ENCODE data around the gene FMNL2.

FMNL2 gene

DNA sequence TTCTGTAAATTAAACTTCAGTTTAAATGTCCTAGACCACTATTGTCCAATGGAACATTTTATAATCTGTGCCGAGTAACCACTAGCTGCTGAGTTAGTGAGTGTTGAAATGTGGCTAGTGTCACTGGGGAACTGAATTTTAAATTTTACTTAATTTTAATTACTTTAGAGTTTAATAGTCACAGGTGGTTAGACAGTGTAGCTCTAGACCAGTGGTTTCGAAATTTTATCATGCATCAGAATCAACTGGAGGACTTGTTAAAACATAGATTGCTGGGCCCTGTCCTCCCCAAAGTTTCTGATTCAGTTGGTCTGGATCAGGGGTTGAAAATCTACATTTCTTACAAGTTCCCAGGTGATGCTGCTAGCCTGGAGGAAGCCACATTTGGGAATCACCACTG, 110.4 kb downstream of the FMNL2 start:
- Histone ChIP-seq H4K20me1 (ENCODE audit: insufficient read depth, low read length) (no peaks in the 10 kb centered on the region), H3K4me3 (ENCODE audit: low read length) (no peak overlapping the region), H3K4me2 (ENCODE audit: low read depth, low read length) (no peak overlapping the region), H3K36me3 (replicated peaks; ENCODE audit: insufficient read depth, low read length) (no peaks in the 10 kb centered on the region), H3K9me3 (replicated peaks; ENCODE audit: insufficient read depth, low read length) (no peaks in the 10 kb centered on the region), H3K4me1 (ENCODE audit: low read length) (no peaks in the 10 kb centered on the region), H3K9me2 (replicated peaks; ENCODE audit: insufficient read depth, low read length) (no peaks in the 10 kb centered on the region), H2AFZ (ENCODE audit: low read length) (no peak overlapping the region), H3K9ac (ENCODE audit: low read length) (no peak overlapping the region), H3K79me2 (ENCODE audit: low read length) (no peaks in the 10 kb centered on the region), H3K27me3 (replicated peaks; ENCODE audit: insufficient read depth, low read length) (no peaks in the 10 kb centered on the region), H3F3A (ENCODE audit: insufficient read depth, low read length) (no peaks in the 10 kb centered on the region), H3K27ac (ENCODE audit: low read length) (no peak overlapping the region)
- DNase-seq: no peak
- TF ChIP-seq EZH2phosphoT487 (IDR thresholded peaks at IDR 0.05; ENCODE audit: low read length) (no peak), EZH2 (optimal IDR thresholded peaks at IDR 0.05; ENCODE audit: low read depth, low read length) (no peak)
- TF ChIP-seq, protein P1, sequence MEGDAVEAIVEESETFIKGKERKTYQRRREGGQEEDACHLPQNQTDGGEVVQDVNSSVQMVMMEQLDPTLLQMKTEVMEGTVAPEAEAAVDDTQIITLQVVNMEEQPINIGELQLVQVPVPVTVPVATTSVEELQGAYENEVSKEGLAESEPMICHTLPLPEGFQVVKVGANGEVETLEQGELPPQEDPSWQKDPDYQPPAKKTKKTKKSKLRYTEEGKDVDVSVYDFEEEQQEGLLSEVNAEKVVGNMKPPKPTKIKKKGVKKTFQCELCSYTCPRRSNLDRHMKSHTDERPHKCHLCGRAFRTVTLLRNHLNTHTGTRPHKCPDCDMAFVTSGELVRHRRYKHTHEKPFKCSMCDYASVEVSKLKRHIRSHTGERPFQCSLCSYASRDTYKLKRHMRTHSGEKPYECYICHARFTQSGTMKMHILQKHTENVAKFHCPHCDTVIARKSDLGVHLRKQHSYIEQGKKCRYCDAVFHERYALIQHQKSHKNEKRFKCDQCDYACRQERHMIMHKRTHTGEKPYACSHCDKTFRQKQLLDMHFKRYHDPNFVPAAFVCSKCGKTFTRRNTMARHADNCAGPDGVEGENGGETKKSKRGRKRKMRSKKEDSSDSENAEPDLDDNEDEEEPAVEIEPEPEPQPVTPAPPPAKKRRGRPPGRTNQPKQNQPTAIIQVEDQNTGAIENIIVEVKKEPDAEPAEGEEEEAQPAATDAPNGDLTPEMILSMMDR (IDR thresholded peaks at IDR 0.05; ENCODE audit: low read length): no peak

DNA sequence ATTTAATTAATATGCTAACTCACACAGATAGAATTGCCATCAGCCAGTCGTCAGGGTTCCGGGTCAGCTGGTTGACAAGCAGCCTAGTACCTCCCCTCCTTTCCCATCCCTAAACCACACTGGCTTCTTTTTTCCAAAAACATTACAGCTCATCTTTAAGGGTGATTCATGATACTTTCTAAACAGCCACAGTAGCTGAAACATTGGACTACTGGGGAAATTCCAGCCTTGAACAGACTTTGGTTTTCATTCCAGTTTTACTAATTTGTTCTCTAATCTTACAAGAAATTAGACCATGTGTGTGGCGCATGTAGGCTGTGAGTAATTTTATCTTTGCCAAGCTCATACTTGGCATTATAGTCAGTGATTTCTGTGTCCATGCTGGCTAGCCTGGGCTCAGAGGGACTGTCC, 110.8 kb downstream of the FMNL2 start:
- H3K36me3 ChIP-seq (replicated peaks; ENCODE audit: insufficient read depth, low read length): no peaks in the 10 kb centered on the region
- H3K4me1 ChIP-seq (ENCODE audit: low read length): no peaks in the 10 kb centered on the region
- H3K27me3 ChIP-seq (replicated peaks; ENCODE audit: insufficient read depth, low read length): no peaks in the 10 kb centered on the region
- no peak overlapping the region for H3K9ac ChIP-seq (ENCODE audit: low read length)
- H3K4me3 ChIP-seq (ENCODE audit: low read length): no peak overlapping the region
- H3K9me2 ChIP-seq (replicated peaks; ENCODE audit: insufficient read depth, low read length): no peaks in the 10 kb centered on the region
- no peaks in the 10 kb centered on the region for H3K79me2 ChIP-seq (ENCODE audit: low read length)
- H4K20me1 ChIP-seq (ENCODE audit: insufficient read depth, low read length): no peaks in the 10 kb centered on the region
- H3K4me2 ChIP-seq (ENCODE audit: low read depth, low read length): no peak overlapping the region
- no peaks in the 10 kb centered on the region for H3K9me3 ChIP-seq (replicated peaks; ENCODE audit: insufficient read depth, low read length)
- H2AFZ ChIP-seq (ENCODE audit: low read length): no peak overlapping the region
- H3F3A ChIP-seq (ENCODE audit: insufficient read depth, low read length): no peaks in the 10 kb centered on the region
- no peak for DNase-seq
- TF ChIP-seq EZH2 (optimal IDR thresholded peaks at IDR 0.05; ENCODE audit: low read depth, low read length): no peak
- no peak for TF ChIP-seq EZH2phosphoT487 (IDR thresholded peaks at IDR 0.05; ENCODE audit: low read length)
- TF ChIP-seq, protein P1 (IDR thresholded peaks at IDR 0.05; ENCODE audit: low read length): no peak
- no peak overlapping the region for H3K27ac ChIP-seq (ENCODE audit: low read length)

DNA sequence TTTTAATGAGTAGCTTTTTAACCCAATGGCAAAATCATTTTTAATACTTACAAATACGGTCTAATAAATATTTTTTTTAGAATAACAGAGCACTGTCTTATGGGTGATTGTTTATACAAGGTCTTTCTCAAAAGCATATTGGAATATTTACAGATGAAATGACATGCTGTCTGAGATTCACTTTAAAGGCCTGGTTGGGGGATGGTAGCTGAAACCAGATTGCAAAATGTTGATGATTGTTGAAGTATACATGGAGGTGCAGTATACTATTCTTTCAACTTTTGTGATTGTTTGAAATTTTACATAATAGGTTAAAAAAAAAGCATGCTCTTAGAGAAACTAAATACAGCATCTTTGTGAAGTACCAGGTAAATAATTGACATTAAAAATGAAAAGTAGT, 111.2 kb downstream of the FMNL2 start:
- H2AFZ ChIP-seq (ENCODE audit: low read length): no peak overlapping the region
- no peaks in the 10 kb centered on the region for H3K79me2 ChIP-seq (ENCODE audit: low read length)
- no peaks in the 10 kb centered on the region for H3K9me2 ChIP-seq (replicated peaks; ENCODE audit: insufficient read depth, low read length)
- no peaks in the 10 kb centered on the region for H3K4me1 ChIP-seq (ENCODE audit: low read length)
- no peaks in the 10 kb centered on the region for H4K20me1 ChIP-seq (ENCODE audit: insufficient read depth, low read length)
- H3K36me3 ChIP-seq (replicated peaks; ENCODE audit: insufficient read depth, low read length): no peaks in the 10 kb centered on the region
- H3K9ac ChIP-seq (ENCODE audit: low read length): no peak overlapping the region
- no peaks in the 10 kb centered on the region for H3F3A ChIP-seq (ENCODE audit: insufficient read depth, low read length)
- H3K27ac ChIP-seq (ENCODE audit: low read length): no peak overlapping the region
- H3K9me3 ChIP-seq (replicated peaks; ENCODE audit: insufficient read depth, low read length): no peaks in the 10 kb centered on the region
- DNase-seq: no peak
- no peak overlapping the region for H3K4me3 ChIP-seq (ENCODE audit: low read length)
- TF ChIP-seq, protein P1 (IDR thresholded peaks at IDR 0.05; ENCODE audit: low read length): no peak
- TF ChIP-seq EZH2 (optimal IDR thresholded peaks at IDR 0.05; ENCODE audit: low read depth, low read length) (no peak), EZH2phosphoT487 (IDR thresholded peaks at IDR 0.05; ENCODE audit: low read length) (no peak)
- H3K4me2 ChIP-seq (ENCODE audit: low read depth, low read length): no peak overlapping the region
- no peaks in the 10 kb centered on the region for H3K27me3 ChIP-seq (replicated peaks; ENCODE audit: insufficient read depth, low read length)

All from MM.1S (cell line).